ENCODE measurements around the gene GRP. TPM values are rescaled to one million over a fixed set of nuclear protein-coding genes. Genes with fewer than 3 reads are reported as not detected.

GRP gene
- total RNA-seq, 3 donors from 2014 or later (not counting 1 experiment from before 2014, with no cell fraction given), result not detected

DNA sequence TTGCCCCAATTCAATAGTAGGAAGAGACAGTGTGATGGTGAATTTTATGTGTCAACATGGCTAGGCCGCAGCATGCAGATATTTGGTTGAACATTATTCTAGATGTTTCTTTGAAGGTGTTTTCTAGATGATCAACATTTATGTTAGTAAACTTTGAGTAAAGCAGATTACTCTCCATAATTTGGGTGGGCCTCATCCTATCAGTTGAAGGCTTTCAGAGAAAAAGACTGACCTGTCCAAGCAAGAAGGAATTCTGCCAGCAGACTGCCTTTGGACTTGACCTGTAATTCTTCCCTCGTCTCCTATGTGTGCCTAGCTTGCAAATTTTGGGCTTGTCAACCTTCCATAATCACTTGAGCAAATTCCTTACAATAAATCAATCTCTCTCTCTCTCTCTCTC lies 8.3 kb upstream of the GRP start:
- Histone ChIP-seq H3K27ac (ENCODE audit: low read length) (no peak overlapping the region), H3K27me3 (ENCODE audit: control insufficient read depth, insufficient read depth, low read length) (no peaks in the 10 kb centered on the region), H3K4me1 (ENCODE audit: control insufficient read depth, insufficient read depth, low read length) (no peaks in the 10 kb centered on the region), H3K9me3 (ENCODE audit: control insufficient read depth, insufficient read depth, low read length) (no peaks in the 10 kb centered on the region), H3K36me3 (ENCODE audit: control insufficient read depth, insufficient read depth, low read length) (no peaks in the 10 kb centered on the region), H3K4me3 (ENCODE audit: low read length) (no peak overlapping the region)
- DNase-seq (no peak), ATAC-seq (no peak)
- no peak for TF ChIP-seq CTCF (IDR thresholded peaks at IDR 0.05)
- intact Hi-C loops (cut with micrococcal nuclease), result no loop called here
- Mint-ChIP-seq H3K4me3 (no peak overlapping the region), H3K27me3 (ENCODE audit: low read depth in 2 of 2) (peaks cover 13 to 19% of the 10 kb centered on the region in 2 donors), H3K36me3 (no peaks in the 10 kb centered on the region), H3K9me3 (no peaks in the 10 kb centered on the region), H3K4me1 (no peaks in the 10 kb centered on the region), H3K27ac (no peak overlapping the region)
- WGBS (ENCODE audit: insufficient coverage), result 90% methylated on average over 2 of the region's 2 CpGs

GRCh38 chr18:59218018-59218417 lies 1.9 kb upstream of the GRP start:
- H3K27ac Mint-ChIP-seq, result no peak overlapping the region

DNA sequence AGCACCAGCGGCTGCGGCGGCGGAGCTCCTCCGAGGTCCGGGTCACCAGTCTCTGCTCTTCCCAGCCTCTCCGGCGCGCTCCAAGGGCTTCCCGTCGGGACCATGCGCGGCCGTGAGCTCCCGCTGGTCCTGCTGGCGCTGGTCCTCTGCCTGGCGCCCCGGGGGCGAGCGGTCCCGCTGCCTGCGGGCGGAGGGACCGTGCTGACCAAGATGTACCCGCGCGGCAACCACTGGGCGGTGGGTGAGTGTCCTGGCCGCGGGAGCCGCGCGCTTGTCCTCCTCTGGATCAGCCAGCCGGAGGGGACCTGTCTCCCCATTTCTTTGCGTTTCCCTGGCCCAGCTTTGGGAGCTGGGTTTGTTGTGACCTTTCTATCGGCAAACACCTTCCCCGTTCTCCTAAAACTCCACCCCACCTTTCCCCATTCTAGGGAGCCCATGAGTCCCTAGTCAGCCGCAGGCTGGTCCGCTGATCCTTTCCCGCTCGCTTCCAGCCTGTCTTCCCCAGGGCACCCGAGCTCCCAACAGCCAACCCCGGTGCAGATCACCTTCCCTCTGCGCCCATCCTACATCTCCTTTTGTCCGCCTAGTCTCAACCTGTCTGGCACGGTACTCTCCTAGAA lies 316 bp downstream of the GRP start:
- Histone ChIP-seq H3K4me3 (ENCODE audit: low read length) (no peak overlapping the region), H3K4me1 (ENCODE audit: control insufficient read depth, insufficient read depth, low read length) (no peaks in the 10 kb centered on the region), H3K9me3 (ENCODE audit: control insufficient read depth, insufficient read depth, low read length) (no peaks in the 10 kb centered on the region), H3K36me3 (ENCODE audit: control insufficient read depth, insufficient read depth, low read length) (no peaks in the 10 kb centered on the region), H3K27me3 (ENCODE audit: control insufficient read depth, insufficient read depth, low read length) (peaks cover 18% of the 10 kb centered on the region), H3K27ac (ENCODE audit: low read length) (no peak overlapping the region)
- WGBS (ENCODE audit: insufficient coverage), result 5% methylated on average over 46 of the region's 46 CpGs
- Mint-ChIP-seq H3K4me1 (peaks cover 0 to 4% of the 10 kb centered on the region in 2 donors), H3K27me3 (ENCODE audit: low read depth in 2 of 2) (peaks cover 55 to 85% of the 10 kb centered on the region in 2 donors), H3K27ac (no peak overlapping the region), H3K9me3 (no peaks in the 10 kb centered on the region), H3K4me3 (no peak overlapping the region), H3K36me3 (no peaks in the 10 kb centered on the region)
- ATAC-seq (no peak), DNase-seq (no peak)
- no peak for TF ChIP-seq CTCF (IDR thresholded peaks at IDR 0.05)
- intact Hi-C loops (cut with micrococcal nuclease), result no loop called here

More at GRCh38 chr18:59218018-59218417, 1.9 kb upstream of the GRP start:
- Mint-ChIP-seq H3K4me1 (peaks cover 0 to 4% of the 10 kb centered on the region in 2 donors), H3K36me3 (no peaks in the 10 kb centered on the region), H3K4me3 (no peak overlapping the region), H3K9me3 (no peaks in the 10 kb centered on the region), H3K27me3 (ENCODE audit: low read depth in 2 of 2) (peaks cover 51 to 68% of the 10 kb centered on the region in 2 donors)
- Histone ChIP-seq H3K27me3 (ENCODE audit: control insufficient read depth, insufficient read depth, low read length) (peaks cover 18% of the 10 kb centered on the region), H3K27ac (ENCODE audit: low read length) (no peak overlapping the region), H3K9me3 (ENCODE audit: control insufficient read depth, insufficient read depth, low read length) (no peaks in the 10 kb centered on the region), H3K36me3 (ENCODE audit: control insufficient read depth, insufficient read depth, low read length) (no peaks in the 10 kb centered on the region), H3K4me3 (ENCODE audit: low read length) (no peak overlapping the region), H3K4me1 (ENCODE audit: control insufficient read depth, insufficient read depth, low read length) (no peaks in the 10 kb centered on the region)
- no peak for TF ChIP-seq CTCF (IDR thresholded peaks at IDR 0.05)
- DNase-seq (no peak), ATAC-seq (no peak)
- WGBS (ENCODE audit: insufficient coverage), result 81% methylated on average over 6 of the region's 6 CpGs
- intact Hi-C loops (cut with micrococcal nuclease), result no loop called here
